MM.1S (cell line): ENCODE results near the gene SIM1.

ENCODE experiments used
- DNase-seq: peaks from one replicate; pipeline ENCODE4 v3.0.0-alpha.2; 2015
- H2AFZ ChIP-seq: fragments of 300-600 bp; sonication (generic); 2 replicates; pipeline ENCODE4 v1.6.0; 2016; ENCODE audit warnings: antibody characterized with exemption, low read length
- H3F3A ChIP-seq: fragments of 300-600 bp; sonication (generic); 2 replicates; pipeline ENCODE4 v1.6.1; 2016; ENCODE audit warnings: mild to moderate bottlenecking, antibody characterized with exemption, low read length, moderate library complexity, mixed read lengths; ENCODE audit not compliant: insufficient read depth
- H3K27ac ChIP-seq: fragments of 300-600 bp; sonication (generic); 2 replicates; pipeline ENCODE4 v1.5.1; 2016; ENCODE audit warnings: mild to moderate bottlenecking, low read length
- H3K27me3 ChIP-seq: fragments of 300-600 bp; sonication (generic); replicated peaks from 2 replicates; pipeline ENCODE4 v1.6.0; 2016; ENCODE audit warnings: low read length; ENCODE audit not compliant: insufficient read depth
- H3K36me3 ChIP-seq: fragments of 300-600 bp; sonication (generic); replicated peaks from 2 replicates; pipeline ENCODE4 v1.6.1; 2016; ENCODE audit warnings: mild to moderate bottlenecking, low read length, mixed read lengths; ENCODE audit not compliant: insufficient read depth
- H3K4me1 ChIP-seq: fragments of 300-600 bp; sonication (generic); 2 replicates; pipeline ENCODE4 v1.6.1; 2016; ENCODE audit warnings: low read length, mixed read lengths
- H3K4me2 ChIP-seq: fragments of 300-600 bp; sonication (generic); 2 replicates; pipeline ENCODE4 v1.6.0; 2016; ENCODE audit warnings: low read depth, low read length
- H3K4me3 ChIP-seq: fragments of 300-600 bp; sonication (generic); 2 replicates; pipeline ENCODE4 v1.5.1; 2016; ENCODE audit warnings: low read length, mixed read lengths
- H3K79me2 ChIP-seq: fragments of 300-600 bp; sonication (generic); 2 replicates; pipeline ENCODE4 v1.6.1; 2016; ENCODE audit warnings: mixed run types, low read length, mixed read lengths
- H3K9ac ChIP-seq: fragments of 300-600 bp; sonication (generic); 2 replicates; pipeline ENCODE4 v1.6.1; 2016; ENCODE audit warnings: low read length, mixed read lengths
- H3K9me2 ChIP-seq: fragments of 300-600 bp; sonication (generic); replicated peaks from 2 replicates; pipeline ENCODE4 v1.6.1; 2016; ENCODE audit warnings: mild to moderate bottlenecking, low read length, mixed read lengths; ENCODE audit not compliant: insufficient read depth
- H3K9me3 ChIP-seq: fragments of 300-600 bp; sonication (generic); replicated peaks from 2 replicates; pipeline ENCODE4 v1.6.1; 2016; ENCODE audit warnings: mild to moderate bottlenecking, low read length, mixed read lengths; ENCODE audit not compliant: insufficient read depth
- H4K20me1 ChIP-seq: fragments of 300-600 bp; sonication (generic); 2 replicates; pipeline ENCODE4 v1.6.1; 2016; ENCODE audit warnings: mild to moderate bottlenecking, low read length, moderate library complexity, mixed read lengths; ENCODE audit not compliant: insufficient read depth
- EZH2 ChIP-seq: fragments of 300-600 bp; sonication (generic); optimal IDR thresholded peaks from 2 replicates; pipeline ENCODE3; 2017; ENCODE audit warnings: low read depth, mild to moderate bottlenecking, antibody characterized with exemption, low read length, mixed read lengths
- EZH2phosphoT487 ChIP-seq: fragments of 300-600 bp; sonication (generic); IDR thresholded peaks from 2 replicates; pipeline ENCODE4 v1.6.1; 2018; ENCODE audit warnings: antibody characterized with exemption, low read length
- TF ChIP-seq, protein P1 (sequence below): fragments of 300-600 bp; sonication (generic); IDR thresholded peaks from 2 replicates; pipeline ENCODE4 v1.5.1; 2016; ENCODE audit warnings: antibody characterized with exemption, low read length, mixed read lengths

The SIM1 gene

DNA sequence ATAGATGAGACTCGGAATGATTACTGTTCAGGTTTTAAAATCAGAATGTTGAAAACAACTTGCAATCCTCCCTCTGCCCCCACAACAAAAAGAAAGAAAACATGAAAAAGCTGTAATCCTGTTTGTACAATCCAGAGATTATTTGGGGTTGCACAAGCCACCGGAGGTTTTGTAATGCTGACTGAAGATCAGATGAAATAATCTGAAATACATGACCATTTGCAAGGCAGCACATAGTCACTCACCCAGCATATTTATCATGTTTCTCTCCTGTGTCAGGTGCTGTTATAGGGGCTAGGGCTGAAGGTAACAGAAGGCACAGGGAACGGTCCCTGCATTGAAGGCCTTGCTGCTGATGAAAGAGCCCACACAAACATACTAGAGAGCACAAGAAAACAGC lies 85.3 kb downstream of the SIM1 start:
- Histone ChIP-seq H4K20me1 (no peaks in the 10 kb centered on the region), H2AFZ (no peak overlapping the region), H3K79me2 (no peaks in the 10 kb centered on the region), H3K9me2 (no peaks in the 10 kb centered on the region), H3K9me3 (no peaks in the 10 kb centered on the region), H3K27ac (no peak overlapping the region), H3K9ac (no peak overlapping the region), H3K4me3 (no peak overlapping the region), H3F3A (no peaks in the 10 kb centered on the region), H3K4me1 (no peaks in the 10 kb centered on the region), H3K4me2 (no peak overlapping the region), H3K36me3 (no peaks in the 10 kb centered on the region), H3K27me3 (no peaks in the 10 kb centered on the region)
- DNase-seq: no peak
- TF ChIP-seq EZH2phosphoT487 (no peak), EZH2 (no peak)
- TF ChIP-seq, protein P1, sequence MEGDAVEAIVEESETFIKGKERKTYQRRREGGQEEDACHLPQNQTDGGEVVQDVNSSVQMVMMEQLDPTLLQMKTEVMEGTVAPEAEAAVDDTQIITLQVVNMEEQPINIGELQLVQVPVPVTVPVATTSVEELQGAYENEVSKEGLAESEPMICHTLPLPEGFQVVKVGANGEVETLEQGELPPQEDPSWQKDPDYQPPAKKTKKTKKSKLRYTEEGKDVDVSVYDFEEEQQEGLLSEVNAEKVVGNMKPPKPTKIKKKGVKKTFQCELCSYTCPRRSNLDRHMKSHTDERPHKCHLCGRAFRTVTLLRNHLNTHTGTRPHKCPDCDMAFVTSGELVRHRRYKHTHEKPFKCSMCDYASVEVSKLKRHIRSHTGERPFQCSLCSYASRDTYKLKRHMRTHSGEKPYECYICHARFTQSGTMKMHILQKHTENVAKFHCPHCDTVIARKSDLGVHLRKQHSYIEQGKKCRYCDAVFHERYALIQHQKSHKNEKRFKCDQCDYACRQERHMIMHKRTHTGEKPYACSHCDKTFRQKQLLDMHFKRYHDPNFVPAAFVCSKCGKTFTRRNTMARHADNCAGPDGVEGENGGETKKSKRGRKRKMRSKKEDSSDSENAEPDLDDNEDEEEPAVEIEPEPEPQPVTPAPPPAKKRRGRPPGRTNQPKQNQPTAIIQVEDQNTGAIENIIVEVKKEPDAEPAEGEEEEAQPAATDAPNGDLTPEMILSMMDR: no peak

DNA sequence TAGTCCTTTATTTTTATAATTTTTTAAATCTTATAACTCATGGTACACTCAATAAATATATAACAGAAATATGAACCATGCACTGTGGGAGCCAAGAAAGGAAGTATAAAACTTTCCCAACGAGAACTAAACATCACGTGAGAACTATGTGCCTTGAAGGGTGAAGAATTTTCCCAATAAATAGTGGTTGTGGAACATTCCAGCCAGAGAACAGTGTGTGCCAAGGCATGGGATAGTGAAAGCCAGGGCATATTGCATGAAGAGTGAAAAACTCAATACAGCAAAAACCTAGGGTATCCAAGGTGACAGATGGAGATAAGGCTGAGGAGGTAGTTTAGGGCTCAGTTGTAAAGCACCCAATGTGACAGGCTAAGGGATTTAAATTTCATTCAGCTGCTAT lies 86.1 kb downstream of the SIM1 start:
- Histone ChIP-seq H3F3A (no peaks in the 10 kb centered on the region), H3K36me3 (no peaks in the 10 kb centered on the region), H3K9me2 (no peaks in the 10 kb centered on the region), H4K20me1 (no peaks in the 10 kb centered on the region), H2AFZ (no peak overlapping the region), H3K27me3 (no peaks in the 10 kb centered on the region), H3K4me1 (no peaks in the 10 kb centered on the region), H3K9ac (no peak overlapping the region), H3K79me2 (no peaks in the 10 kb centered on the region), H3K27ac (no peak overlapping the region), H3K4me3 (no peak overlapping the region), H3K9me3 (no peaks in the 10 kb centered on the region), H3K4me2 (no peak overlapping the region)
- DNase-seq: no peak
- TF ChIP-seq EZH2phosphoT487 (no peak), EZH2 (no peak)
- TF ChIP-seq, protein P1: no peak

DNA sequence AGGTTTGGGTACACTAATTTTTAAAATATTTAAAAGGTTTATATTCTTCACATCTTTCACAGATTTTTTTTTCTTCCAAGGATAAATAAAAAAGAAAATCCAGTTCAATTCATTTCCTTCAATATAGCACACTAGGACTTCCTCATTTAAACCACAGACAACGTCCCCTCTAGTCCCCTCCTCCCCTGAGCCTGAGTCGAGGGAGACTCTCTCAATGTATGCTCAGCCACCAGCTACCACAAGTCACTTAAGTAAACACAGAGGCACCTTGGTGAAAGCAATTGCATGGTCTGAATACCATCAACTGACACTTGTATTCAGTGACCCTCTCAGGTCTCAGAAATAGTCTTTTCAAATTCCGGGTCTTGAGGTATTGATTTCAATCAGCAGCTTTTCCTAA lies 88.6 kb downstream of the SIM1 start:
- TF ChIP-seq EZH2phosphoT487 (no peak), EZH2 (no peak)
- TF ChIP-seq, protein P1: no peak
- no peak for DNase-seq
- Histone ChIP-seq H4K20me1 (no peaks in the 10 kb centered on the region), H3K4me2 (no peak overlapping the region), H3K9me3 (no peaks in the 10 kb centered on the region), H3K27ac (no peak overlapping the region), H3K9ac (no peak overlapping the region), H3K36me3 (no peaks in the 10 kb centered on the region), H3K9me2 (no peaks in the 10 kb centered on the region), H3K4me1 (no peaks in the 10 kb centered on the region), H3K27me3 (no peaks in the 10 kb centered on the region), H3K79me2 (no peaks in the 10 kb centered on the region), H3K4me3 (no peak overlapping the region), H2AFZ (no peak overlapping the region), H3F3A (no peaks in the 10 kb centered on the region)
